Activated T-cell treated with anti-CD3 and anti-CD28 coated beads for 24 hours (primary cell): ENCODE measurements around the gene OTP.

Experiments
- DNase-seq: peaks from one replicate; pipeline ENCODE4 v3.0.0-alpha.2; 2020; ENCODE audit warnings: low read depth

The OTP gene

GRCh38 chr5:77637998-77638762, at the start of gene OTP:
TSS of gene OTP (minus strand) at chr5:77638713. CDS start at chr5:77638549, 164 bp downstream.
- no peak for DNase-seq

DNA sequence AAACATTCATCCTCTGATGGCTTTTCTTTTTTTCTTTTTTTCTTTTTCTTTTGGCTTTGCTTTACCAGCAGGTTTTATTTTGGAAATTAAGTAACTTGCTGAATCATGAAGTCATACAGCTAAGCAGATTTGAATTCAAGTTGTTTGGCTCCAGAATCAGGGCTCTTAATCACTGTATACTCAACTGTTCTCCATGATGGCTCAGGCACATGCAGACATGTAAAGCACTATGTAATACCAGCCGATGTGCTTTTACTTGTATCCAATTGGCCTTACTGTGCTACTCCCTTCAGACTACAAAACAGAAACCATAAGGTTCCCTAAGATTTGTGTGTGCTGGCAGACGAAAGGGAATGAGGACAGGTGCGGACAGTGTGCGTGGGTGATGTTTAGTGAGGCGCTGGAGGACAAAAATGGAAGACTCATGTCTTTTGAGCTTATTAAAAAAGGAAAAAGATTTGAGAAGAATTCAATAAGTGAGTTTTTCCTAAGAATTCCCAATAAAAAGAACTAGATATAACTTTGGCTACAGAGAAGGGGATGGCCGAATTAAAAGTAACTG, 44.7 kb upstream of the OTP start:
- DNase-seq = no peak

DNA sequence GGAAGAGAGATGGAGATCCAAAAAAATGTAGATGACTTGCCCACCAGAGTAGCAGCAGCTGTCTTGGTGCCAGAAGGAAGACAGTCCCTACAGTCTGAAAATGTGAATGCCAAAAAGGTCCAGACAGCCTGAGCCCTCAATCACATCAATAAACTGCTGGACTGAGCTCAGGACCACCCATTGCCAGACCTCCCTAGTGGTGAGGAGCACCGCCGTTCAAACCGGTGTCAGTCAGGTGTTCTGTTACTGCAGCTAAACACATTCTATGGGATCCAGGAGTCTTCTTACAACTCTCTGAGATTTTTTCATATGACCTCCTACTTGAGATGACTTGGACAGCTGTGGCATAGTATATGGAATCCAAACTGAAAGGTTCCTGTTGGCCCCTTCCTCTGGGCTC, 32.0 kb upstream of the OTP start:
- DNase-seq = no peak

DNA sequence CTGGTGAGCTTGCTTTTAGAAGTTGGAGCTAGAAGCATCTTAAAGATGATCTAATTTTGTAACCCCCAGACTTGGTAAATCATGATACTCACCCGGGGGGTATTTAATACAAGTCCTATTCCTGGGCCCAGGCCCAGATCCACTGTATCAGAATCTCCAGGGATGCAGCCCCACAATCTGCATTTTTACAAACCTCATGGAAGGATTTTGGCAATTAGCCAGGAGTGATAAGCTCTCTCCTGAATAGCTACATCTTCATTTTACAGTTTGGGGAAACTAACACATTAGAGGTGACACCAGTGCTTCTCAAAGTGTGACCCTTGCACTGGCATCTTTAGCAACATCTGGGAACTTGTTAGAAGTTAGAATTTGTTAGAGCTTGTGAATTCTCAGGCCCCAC, 31.2 kb upstream of the OTP start:
- no peak for DNase-seq

GRCh38 chr5:77663090-77663863, 24.8 kb upstream of the OTP start:
- DNase-seq = no peak

GRCh38 chr5:77662635-77663034, 24.1 kb upstream of the OTP start:
- DNase-seq = no peak

DNA sequence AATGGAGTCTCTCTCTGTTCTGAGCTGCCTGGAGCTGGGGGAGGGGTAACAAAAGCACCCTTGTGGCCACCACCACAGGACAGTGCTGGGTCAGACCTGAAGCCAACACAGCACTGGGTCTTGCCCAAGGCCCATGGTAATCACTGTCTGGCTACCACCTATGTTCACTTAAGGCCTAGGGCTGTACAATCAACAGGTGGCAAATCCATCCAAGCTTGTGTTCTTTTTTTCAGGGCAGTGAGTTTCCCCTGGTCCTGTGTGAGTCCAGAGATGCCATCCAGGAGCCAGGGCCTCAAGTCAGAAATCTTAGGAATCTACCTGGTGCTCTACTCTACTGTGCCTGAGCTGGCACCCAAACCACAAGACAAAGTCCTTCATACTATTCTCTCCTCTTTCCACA, 20.1 kb upstream of the OTP start:
- no peak for DNase-seq

DNA sequence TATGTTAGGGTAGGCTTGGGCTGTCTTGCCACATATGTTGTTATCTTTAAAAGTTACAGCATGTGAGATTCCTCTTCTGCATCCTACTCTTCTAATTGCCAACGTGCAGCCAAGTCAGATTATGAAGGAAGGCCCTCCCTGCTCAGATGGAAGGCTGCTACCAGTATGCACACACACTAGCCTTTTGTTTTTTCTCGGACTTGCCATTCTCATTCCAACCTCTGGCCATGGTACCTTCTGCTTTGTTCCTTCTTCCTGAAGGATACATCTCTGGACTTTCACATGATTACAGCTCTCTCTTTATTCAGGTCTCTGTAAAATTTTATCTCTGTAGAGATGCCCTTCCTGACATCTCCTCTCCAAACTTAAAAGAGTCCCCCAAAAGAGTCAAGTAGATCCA, 12.8 kb upstream of the OTP start:
- DNase-seq = no peak

GRCh38 chr5:77650686-77651085, 12.2 kb upstream of the OTP start:
- no peak for DNase-seq

GRCh38 chr5:77649776-77650175, 11.3 kb upstream of the OTP start:
- DNase-seq = no peak

- DNase-seq = no peak
These were observed 7.6 kb upstream of the OTP start for GRCh38 chr5:77645995-77646639.

GRCh38 chr5:77645158-77645994, 6.9 kb upstream of the OTP start:
- no peak for DNase-seq

DNA sequence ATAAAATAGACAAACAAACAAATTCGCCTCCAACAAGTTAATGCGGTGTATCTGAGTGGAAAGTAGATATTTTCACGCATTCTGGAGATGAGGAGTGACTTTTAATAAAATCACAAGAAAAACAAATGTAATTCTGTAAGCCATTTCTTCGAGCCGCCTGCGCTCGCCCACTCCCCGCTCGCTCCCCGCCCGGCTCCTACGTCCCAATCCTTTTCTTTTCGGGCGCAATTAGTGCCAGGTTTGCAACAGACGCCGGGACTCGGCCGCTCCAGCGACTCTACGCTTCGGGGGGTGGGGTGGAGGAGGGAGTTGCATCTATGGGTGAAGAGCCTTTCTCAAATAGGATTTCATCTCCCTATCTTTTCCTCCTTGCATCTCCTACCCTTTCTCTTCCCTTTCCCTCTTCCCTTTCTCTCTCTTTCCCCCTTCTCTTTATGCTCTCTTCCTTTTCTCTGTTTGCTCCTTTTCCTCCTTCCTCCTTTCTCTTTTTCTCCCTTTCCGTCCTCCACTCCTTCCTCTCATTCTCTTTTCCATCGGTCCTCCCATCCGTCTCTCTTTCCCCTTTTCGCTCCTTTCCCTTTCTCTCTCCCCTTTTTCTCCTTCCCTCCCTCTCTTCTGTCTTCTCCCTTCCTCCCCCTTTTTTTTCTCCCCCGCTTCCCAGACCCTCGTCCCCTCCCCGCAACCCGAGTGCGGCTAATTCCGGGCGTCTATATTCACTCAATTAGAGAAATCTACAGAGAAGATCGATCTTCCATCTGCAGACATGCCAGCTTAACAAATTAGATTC, 6.1 kb upstream of the OTP start:
- DNase-seq = no peak

GRCh38 chr5:77643654-77644370, 5.3 kb upstream of the OTP start:
- no peak for DNase-seq

GRCh38 chr5:77642738-77643653, 4.5 kb upstream of the OTP start:
- DNase-seq = no peak

DNA sequence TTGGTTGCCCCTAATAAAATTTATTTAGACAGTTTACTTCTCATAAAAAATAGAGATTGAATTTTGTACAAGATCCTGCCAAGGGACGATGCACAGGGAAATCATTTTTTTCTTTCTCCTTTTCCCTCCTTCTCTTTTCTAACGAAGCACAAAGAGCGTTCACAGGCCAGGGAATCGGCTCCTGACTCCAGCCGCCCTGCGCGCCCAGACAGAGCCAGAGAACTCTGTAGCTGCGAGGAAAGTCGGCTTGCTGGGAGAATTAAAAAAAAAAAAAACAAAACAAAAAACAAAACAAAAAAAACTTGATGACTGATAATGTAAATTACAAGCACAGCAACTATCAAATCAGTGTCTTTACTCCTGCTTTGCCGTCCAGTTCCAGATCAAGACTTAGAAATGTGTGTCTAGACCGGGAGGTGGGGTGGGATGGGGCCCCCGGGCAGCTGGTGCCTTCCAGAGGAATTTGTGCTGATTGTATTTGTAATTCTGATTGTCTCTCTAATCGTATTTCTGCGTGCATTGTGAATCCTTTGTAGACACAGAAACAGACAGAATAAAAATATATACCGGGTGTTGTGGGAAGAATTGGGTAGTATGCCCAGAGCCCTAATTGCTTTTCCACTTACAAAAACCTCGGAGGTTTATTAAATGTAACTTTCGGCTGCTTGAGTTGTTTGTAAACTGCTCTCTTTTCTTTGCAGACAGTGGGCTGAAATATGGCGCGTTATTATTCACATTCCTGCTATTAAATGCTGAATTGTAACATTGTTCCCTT, 3.6 kb upstream of the OTP start:
- DNase-seq = no peak

DNA sequence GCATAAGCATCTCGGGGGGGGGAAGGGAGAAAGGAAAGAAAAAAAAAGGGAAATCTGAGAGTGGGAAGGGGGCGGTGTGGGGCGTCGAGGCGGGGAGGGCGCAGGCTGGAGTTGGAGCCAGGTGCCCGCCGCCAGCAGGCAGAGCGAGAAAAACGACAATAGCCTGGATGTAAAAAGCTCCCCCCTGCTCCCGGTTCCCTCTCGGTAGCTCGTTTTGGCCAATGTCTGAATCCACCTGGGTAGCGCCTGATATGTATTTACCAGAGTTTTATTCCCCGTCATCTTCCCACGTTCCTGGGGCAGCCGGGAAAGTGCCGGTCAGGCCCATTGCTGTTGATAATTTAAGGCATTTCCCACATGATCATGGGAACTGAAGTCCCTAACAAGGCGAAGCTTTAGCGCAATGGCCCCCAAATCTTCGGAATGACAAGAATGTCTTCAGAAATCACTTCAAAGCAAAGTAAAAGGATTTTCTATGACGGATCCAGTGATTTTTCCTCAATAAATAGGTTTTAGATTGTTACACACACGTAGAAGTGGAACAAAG, 3.0 kb upstream of the OTP start:
- DNase-seq = no peak
